HepG2 (cell line): ENCODE data around the gene ZNF740. TPM values are rescaled to one million over a fixed set of nuclear protein-coding genes. Genes with fewer than 3 reads are reported as not detected.
A peak's percentile ranks its signal among the peaks of the same experiment; 100 is the strongest.

Source experiments
- AGO2 ChIP-seq: fragments of 200-400 bp; formaldehyde crosslinking; optimal IDR thresholded peaks from 2 replicates; pipeline ENCODE3; 2017; ENCODE audit warnings: mild to moderate bottlenecking, low read depth, low read length, moderate library complexity
- HNF4A ChIP-seq: sonication (generic); formaldehyde crosslinking; IDR thresholded peaks from 2 replicates; pipeline ENCODE4 v1.4.0; 2020; ENCODE audit warnings: missing genetic modification reagents
- HNRNPLL ChIP-seq: fragments of 200-400 bp; formaldehyde crosslinking; IDR thresholded peaks from 2 replicates; pipeline ENCODE4 v1.6.1; 2017; ENCODE audit warnings: mild to moderate bottlenecking, low read depth, low read length; ENCODE audit not compliant: poor library complexity, severe bottlenecking
- KDM5B ChIP-seq: sonication (generic); formaldehyde crosslinking; IDR thresholded peaks from 2 replicates; pipeline ENCODE4 v1.4.0; 2020; ENCODE audit warnings: missing genetic modification reagents, mild to moderate bottlenecking, borderline replicate concordance
- KLF6 ChIP-seq: IDR thresholded peaks from 2 replicates; pipeline ENCODE4 v1.8.0; 2016; ENCODE audit warnings: missing biosample characterization, missing genetic modification reagents
- KMT2A ChIP-seq: sonication (generic); formaldehyde crosslinking; IDR thresholded peaks from 2 replicates; pipeline ENCODE4 v1.4.0; 2020; ENCODE audit warnings: missing genetic modification reagents
- MEIS2 ChIP-seq: sonication (generic); formaldehyde crosslinking; IDR thresholded peaks from 2 replicates; pipeline ENCODE4 v1.9.0; 2021; ENCODE audit warnings: mild to moderate bottlenecking, missing genetic modification reagents
- RBM22 ChIP-seq: fragments of 200-400 bp; formaldehyde crosslinking; optimal IDR thresholded peaks from 2 replicates; pipeline ENCODE3; 2017; ENCODE audit warnings: mild to moderate bottlenecking, low read length, moderate library complexity
- REL ChIP-seq: sonication (generic); formaldehyde crosslinking; conservative IDR thresholded peaks from 2 replicates; pipeline ENCODE4 v1.8.0; 2022; ENCODE audit warnings: mild to moderate bottlenecking, missing genetic modification reagents, moderate library complexity
- RELA ChIP-seq: sonication (generic); formaldehyde crosslinking; IDR thresholded peaks from 2 replicates; pipeline ENCODE4 v1.4.0; 2020; ENCODE audit warnings: missing genetic modification reagents
- SNRNP70 ChIP-seq: fragments of 200-400 bp; formaldehyde crosslinking; IDR thresholded peaks from 2 replicates; pipeline ENCODE4 v1.6.1; 2017; ENCODE audit warnings: mild to moderate bottlenecking, low read depth, low read length, moderate library complexity
- SRSF1 ChIP-seq: fragments of 200-400 bp; formaldehyde crosslinking; optimal IDR thresholded peaks from 2 replicates; pipeline ENCODE3; 2017; ENCODE audit warnings: mild to moderate bottlenecking, low read depth, low read length, moderate library complexity
- XRCC5 ChIP-seq: fragments of 200-400 bp; formaldehyde crosslinking; optimal IDR thresholded peaks from 2 replicates; pipeline ENCODE3; 2017; ENCODE audit warnings: mild to moderate bottlenecking, low read length
- ZMYM4 ChIP-seq: sonication (generic); formaldehyde crosslinking; IDR thresholded peaks from 2 replicates; pipeline ENCODE4 v1.8.1; 2023; ENCODE audit warnings: mild to moderate bottlenecking, missing genetic modification reagents
- ZNF430 ChIP-seq: sonication (generic); formaldehyde crosslinking; IDR thresholded peaks from 2 replicates; pipeline ENCODE4 v1.9.0; 2021; ENCODE audit warnings: mild to moderate bottlenecking, missing genetic modification reagents
- ZNF468 ChIP-seq: sonication (generic); formaldehyde crosslinking; IDR thresholded peaks from 2 replicates; pipeline ENCODE4 v1.8.0; 2022; ENCODE audit warnings: mild to moderate bottlenecking, moderate library complexity, missing genetic modification reagents
- ZNF501 ChIP-seq: sonication (generic); formaldehyde crosslinking; IDR thresholded peaks from 2 replicates; pipeline ENCODE4 v1.5.1; 2020; ENCODE audit warnings: mild to moderate bottlenecking, moderate library complexity, missing genetic modification reagents
- ZNF644 ChIP-seq: IDR thresholded peaks from 2 replicates; pipeline ENCODE4 v1.6.1; 2016; ENCODE audit warnings: low read depth
- ZNF652 ChIP-seq: IDR thresholded peaks from 2 replicates; pipeline ENCODE4 v1.6.1; 2016; ENCODE audit warnings: low read depth, borderline replicate concordance
- ZNF747 ChIP-seq: sonication (generic); formaldehyde crosslinking; IDR thresholded peaks from 2 replicates; pipeline ENCODE4 v1.8.1; 2023; ENCODE audit warnings: missing genetic modification reagents, mild to moderate bottlenecking, borderline replicate concordance
- ZNF792 ChIP-seq: IDR thresholded peaks from 2 replicates; pipeline ENCODE4 v1.6.1; 2016
- ZSCAN31 ChIP-seq: sonication (generic); formaldehyde crosslinking; IDR thresholded peaks from 2 replicates; pipeline ENCODE4 v1.5.0; 2020; ENCODE audit warnings: low read depth, mild to moderate bottlenecking, missing genetic modification reagents
- polyA plus RNA-seq, 8 experiments: library from polyadenylated mRNA; depleted of rRNA in 3 of 8; stranded (reverse) in 7 of 8; unstranded in 1 of 8; fragments of >200 nt; fragmentation: Illumina TruSeq in 4 of 8; extraction: Trizol in 4 of 8; gene quantifications; 2 replicates each; pipeline versions ENCODE4 v1.2.1 to v1.2.3, GENCODE V29; 2011 to 2016; ENCODE audit warnings: low read depth in 4 of 8, missing spikeins in 1 of 8, mixed read lengths in 1 of 8; ENCODE audit not compliant: insufficient read depth in 1 of 8
- total RNA-seq, 5 experiments: library from RNA; depleted of rRNA; stranded (reverse); fragments of >200 nt; fragmentation: Illumina TruSeq; extraction: Trizol; gene quantifications; 2 replicates each; pipeline ENCODE4 v1.2.3, GENCODE V29; 2016; ENCODE audit warnings: low read depth in 1 of 5
- TF ChIP-seq, protein P1 (sequence below): sonication (generic); formaldehyde crosslinking; IDR thresholded peaks from 2 replicates; pipeline ENCODE4 v1.4.0; 2020; ENCODE audit warnings: missing genetic modification reagents, mild to moderate bottlenecking, borderline replicate concordance
- TF ChIP-seq, protein P2 (sequence below): sonication (generic); formaldehyde crosslinking; IDR thresholded peaks from 2 replicates; pipeline ENCODE4 v1.4.0; 2020; ENCODE audit warnings: missing genetic modification reagents
- TF ChIP-seq, protein P3 (sequence below): IDR thresholded peaks from 2 replicates; pipeline ENCODE4 v1.6.1; 2016; ENCODE audit warnings: missing compliant biosample characterization, missing genetic modification reagents, borderline replicate concordance

Gene ZNF740
- total and polyA plus RNA-seq, 2 of the 13 experiments (the other 11 are each of a cell fraction or from before 2014, with no cell fraction given) = 16.9 to 19.0 TPM

DNA sequence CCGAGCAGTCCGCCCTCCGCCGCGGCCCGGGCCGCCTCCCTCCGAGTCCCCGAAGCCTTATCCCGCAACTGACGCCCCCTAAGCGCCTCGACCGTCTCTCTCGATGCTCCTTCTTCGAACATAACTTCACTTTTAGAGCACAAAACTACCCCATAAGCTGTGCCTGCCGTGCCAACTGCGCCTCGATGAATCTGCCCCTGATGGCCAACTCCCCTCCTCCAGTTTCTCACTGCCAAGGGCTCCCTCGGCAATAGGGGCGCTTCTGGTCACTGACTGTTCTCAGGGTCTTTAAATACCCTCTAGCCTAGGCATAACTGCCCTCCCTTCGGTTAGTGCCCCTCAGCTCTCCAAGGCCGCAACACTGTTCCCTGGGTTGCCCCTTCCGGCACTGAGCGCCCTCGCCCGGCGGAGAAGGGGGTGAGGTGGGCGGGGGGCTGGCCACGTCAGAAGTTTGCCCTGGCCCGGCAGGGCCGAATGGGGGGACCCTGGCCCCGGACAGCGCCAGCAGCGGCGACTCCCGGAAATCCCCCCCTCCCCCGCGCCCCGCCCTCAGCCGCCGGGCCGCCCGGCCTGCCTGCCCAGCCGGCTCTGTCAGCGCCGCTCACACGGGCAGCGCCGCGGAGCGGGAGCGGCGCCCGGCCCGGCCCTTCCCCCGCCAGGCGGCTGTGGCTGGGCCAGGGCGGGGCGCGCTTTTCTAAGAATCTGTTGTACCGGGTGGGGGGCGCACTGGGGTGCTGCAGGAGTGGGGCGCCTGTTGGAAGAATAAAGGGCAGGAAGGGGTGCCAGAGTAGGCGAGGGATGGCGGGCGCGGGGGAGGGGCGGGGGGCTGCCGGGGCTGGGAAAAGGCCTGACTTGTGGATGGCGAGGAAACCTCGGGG lies 40.9 kb downstream of the ZNF740 start (continued):
- TF ChIP-seq, protein P1, sequence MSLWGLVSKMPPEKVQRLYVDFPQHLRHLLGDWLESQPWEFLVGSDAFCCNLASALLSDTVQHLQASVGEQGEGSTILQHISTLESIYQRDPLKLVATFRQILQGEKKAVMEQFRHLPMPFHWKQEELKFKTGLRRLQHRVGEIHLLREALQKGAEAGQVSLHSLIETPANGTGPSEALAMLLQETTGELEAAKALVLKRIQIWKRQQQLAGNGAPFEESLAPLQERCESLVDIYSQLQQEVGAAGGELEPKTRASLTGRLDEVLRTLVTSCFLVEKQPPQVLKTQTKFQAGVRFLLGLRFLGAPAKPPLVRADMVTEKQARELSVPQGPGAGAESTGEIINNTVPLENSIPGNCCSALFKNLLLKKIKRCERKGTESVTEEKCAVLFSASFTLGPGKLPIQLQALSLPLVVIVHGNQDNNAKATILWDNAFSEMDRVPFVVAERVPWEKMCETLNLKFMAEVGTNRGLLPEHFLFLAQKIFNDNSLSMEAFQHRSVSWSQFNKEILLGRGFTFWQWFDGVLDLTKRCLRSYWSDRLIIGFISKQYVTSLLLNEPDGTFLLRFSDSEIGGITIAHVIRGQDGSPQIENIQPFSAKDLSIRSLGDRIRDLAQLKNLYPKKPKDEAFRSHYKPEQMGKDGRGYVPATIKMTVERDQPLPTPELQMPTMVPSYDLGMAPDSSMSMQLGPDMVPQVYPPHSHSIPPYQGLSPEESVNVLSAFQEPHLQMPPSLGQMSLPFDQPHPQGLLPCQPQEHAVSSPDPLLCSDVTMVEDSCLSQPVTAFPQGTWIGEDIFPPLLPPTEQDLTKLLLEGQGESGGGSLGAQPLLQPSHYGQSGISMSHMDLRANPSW = no peak
- no peak for TF ChIP-seq ZNF468 (CRISPR knock-in tag)
- no peak for TF ChIP-seq ZSCAN31 (CRISPR knock-in tag)
- TF ChIP-seq ZNF430 = peak; percentile 55; the same call in 1 of the 2 replicates
- TF ChIP-seq RELA (CRISPR knock-in tag) = peak; percentile 47; the same call in 1 of the 2 replicates
- TF ChIP-seq KLF6 (CRISPR knock-in tag) = no peak
- peak; percentile 25; the same call in 1 of the 2 replicates for TF ChIP-seq KDM5B (CRISPR knock-in tag)
- TF ChIP-seq RBM22 = no peak
- no peak for TF ChIP-seq MEIS2
- TF ChIP-seq SNRNP70 = no peak
- peak; percentile 44 for TF ChIP-seq XRCC5
- peak; percentile 47 for TF ChIP-seq HNRNPLL
- TF ChIP-seq ZMYM4 (CRISPR knock-in tag) = peak; percentile 53; the same call in 1 of the 2 replicates
- no peak for TF ChIP-seq ZNF644 (CRISPR knock-in tag)
- TF ChIP-seq REL = peak; percentile 34; the same call in 1 of the 2 replicates
- TF ChIP-seq ZNF501 = peak; percentile 69; the same call in 1 of the 2 replicates
- TF ChIP-seq, protein P2, sequence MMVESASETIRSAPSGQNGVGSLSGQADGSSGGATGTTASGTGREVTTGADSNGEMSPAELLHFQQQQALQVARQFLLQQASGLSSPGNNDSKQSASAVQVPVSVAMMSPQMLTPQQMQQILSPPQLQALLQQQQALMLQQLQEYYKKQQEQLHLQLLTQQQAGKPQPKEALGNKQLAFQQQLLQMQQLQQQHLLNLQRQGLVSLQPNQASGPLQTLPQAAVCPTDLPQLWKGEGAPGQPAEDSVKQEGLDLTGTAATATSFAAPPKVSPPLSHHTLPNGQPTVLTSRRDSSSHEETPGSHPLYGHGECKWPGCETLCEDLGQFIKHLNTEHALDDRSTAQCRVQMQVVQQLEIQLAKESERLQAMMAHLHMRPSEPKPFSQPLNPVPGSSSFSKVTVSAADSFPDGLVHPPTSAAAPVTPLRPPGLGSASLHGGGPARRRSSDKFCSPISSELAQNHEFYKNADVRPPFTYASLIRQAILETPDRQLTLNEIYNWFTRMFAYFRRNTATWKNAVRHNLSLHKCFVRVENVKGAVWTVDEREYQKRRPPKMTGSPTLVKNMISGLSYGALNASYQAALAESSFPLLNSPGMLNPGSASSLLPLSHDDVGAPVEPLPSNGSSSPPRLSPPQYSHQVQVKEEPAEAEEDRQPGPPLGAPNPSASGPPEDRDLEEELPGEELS (CRISPR knock-in tag) = no peak
- no peak for TF ChIP-seq ZNF652 (CRISPR knock-in tag)
- TF ChIP-seq, protein P3, sequence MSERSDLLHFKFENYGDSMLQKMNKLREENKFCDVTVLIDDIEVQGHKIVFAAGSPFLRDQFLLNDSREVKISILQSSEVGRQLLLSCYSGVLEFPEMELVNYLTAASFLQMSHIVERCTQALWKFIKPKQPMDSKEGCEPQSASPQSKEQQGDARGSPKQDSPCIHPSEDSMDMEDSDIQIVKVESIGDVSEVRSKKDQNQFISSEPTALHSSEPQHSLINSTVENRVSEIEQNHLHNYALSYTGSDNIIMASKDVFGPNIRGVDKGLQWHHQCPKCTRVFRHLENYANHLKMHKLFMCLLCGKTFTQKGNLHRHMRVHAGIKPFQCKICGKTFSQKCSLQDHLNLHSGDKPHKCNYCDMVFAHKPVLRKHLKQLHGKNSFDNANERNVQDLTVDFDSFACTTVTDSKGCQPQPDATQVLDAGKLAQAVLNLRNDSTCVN (CRISPR knock-in tag) = no peak
- TF ChIP-seq SRSF1 = peak; percentile 35
- TF ChIP-seq AGO2 = peak; percentile 23
- peak; percentile 38; the same call in 1 of the 2 replicates for TF ChIP-seq ZNF792
- 0 out of 2 replicates have a peak, but pooled peaks have one; percentile 15 for TF ChIP-seq HNF4A (CRISPR knock-in tag)
- 0 out of 2 replicates have a peak, but pooled peaks have one; percentile 4 for TF ChIP-seq KMT2A (CRISPR knock-in tag)
- TF ChIP-seq ZNF747 (CRISPR knock-in tag) = no peak
